Fibroblast of lung (primary cell): Measurements from ENCODE around the gene PKHD1. TPM values are rescaled to one million over a fixed set of nuclear protein-coding genes. Genes with fewer than 3 reads are reported as not detected.

ENCODE experiments used
- DNase-seq, 2 donors: peaks; one replicate each; pipeline versions ENCODE4 v3.0.0 to v3.0.0-alpha.2; 2010; ENCODE audit warnings: low read depth in 2 of 2
- H2AFZ ChIP-seq: 2 replicates; pipeline ENCODE4 v1.5.1; 2012; ENCODE audit warnings: low read length, control low read depth, inconsistent platforms
- H3K27ac ChIP-seq: 2 replicates; pipeline ENCODE4 v1.5.1; 2011; ENCODE audit warnings: low read length, control low read depth; ENCODE audit not compliant: insufficient read depth
- H3K27me3 ChIP-seq: 2 replicates; pipeline ENCODE4 v1.5.1; 2011; ENCODE audit warnings: mild to moderate bottlenecking, low read length; ENCODE audit not compliant: control insufficient read depth, insufficient read depth
- H3K36me3 ChIP-seq: 2 replicates; pipeline ENCODE4 v1.5.1; 2011; ENCODE audit warnings: low read length; ENCODE audit not compliant: control insufficient read depth, insufficient read depth
- H3K4me1 ChIP-seq: 2 replicates; pipeline ENCODE4 v1.5.1; 2011; ENCODE audit warnings: low read length; ENCODE audit not compliant: control insufficient read depth, insufficient read depth; ENCODE audit errors: extremely low read depth
- H3K4me2 ChIP-seq: 2 replicates; pipeline ENCODE4 v1.5.1; 2011; ENCODE audit warnings: low read length, control low read depth; ENCODE audit not compliant: insufficient read depth; ENCODE audit errors: extremely low read depth
- H3K4me3 ChIP-seq, 4 experiments: fragments of 200-600 bp in 1 of 4; sonication (generic) in 1 of 4; replicated peaks in 1 of 4; 2 replicates each; pipeline ENCODE4 v1.5.1; 2011 to 2016; ENCODE audit warnings: low read length in 4 of 4, low read depth in 3 of 4, mild to moderate bottlenecking in 3 of 4, control low read depth in 2 of 4, inconsistent platforms in 1 of 4, mixed read lengths in 1 of 4; ENCODE audit not compliant: insufficient read depth in 1 of 4; ENCODE audit errors: control extremely low read depth in 1 of 4
- H3K79me2 ChIP-seq: 2 replicates; pipeline ENCODE4 v1.5.1; 2012; ENCODE audit warnings: mild to moderate bottlenecking, low read length, inconsistent platforms; ENCODE audit not compliant: control insufficient read depth, insufficient read depth
- H3K9ac ChIP-seq: 2 replicates; pipeline ENCODE4 v1.5.1; 2011; ENCODE audit warnings: mild to moderate bottlenecking, low read length, control low read depth; ENCODE audit not compliant: insufficient read depth
- H3K9me3 ChIP-seq: 2 replicates; pipeline ENCODE4 v1.5.1; 2012; ENCODE audit warnings: low read depth, low read length; ENCODE audit not compliant: control insufficient read depth, insufficient read depth
- H4K20me1 ChIP-seq: 2 replicates; pipeline ENCODE4 v1.5.1; 2011; ENCODE audit warnings: low read length; ENCODE audit not compliant: control insufficient read depth, insufficient read depth; ENCODE audit errors: extremely low read depth
- CTCF ChIP-seq, 2 donors: IDR thresholded peaks in 1 of 2; conservative IDR thresholded peaks in 1 of 2; 1 replicate in 1 of 2; 2 replicates in 1 of 2; pipeline ENCODE4 v1.5.1; 2011 to 2012; ENCODE audit warnings: low read length in 2 of 2, control low read depth in 1 of 2, inconsistent platforms in 1 of 2, low read depth in 1 of 2, mild to moderate bottlenecking in 1 of 2
- EZH2 ChIP-seq: IDR thresholded peaks from 2 replicates; pipeline ENCODE4 v1.5.1; 2012; ENCODE audit warnings: low read length, control low read depth, mild to moderate bottlenecking; ENCODE audit errors: missing control alignments
- polyA plus RNA-seq, 2 donors: library from polyadenylated mRNA; depleted of rRNA in 1 of 2; stranded (reverse) in 1 of 2; unstranded in 1 of 2; fragments of >200 nt; gene quantifications; 2 replicates each; pipeline ENCODE4 v1.2.1, GENCODE V29; 2011 to 2012; ENCODE audit warnings: missing spikeins in 1 of 2
- total RNA-seq: library from RNA; depleted of rRNA; stranded (reverse); fragments of >200 nt; gene quantifications from 2 replicates; pipeline ENCODE4 v1.2.1, GENCODE V29; 2014

Gene PKHD1
- total and polyA plus RNA-seq, 2 donors (not counting 1 experiment from before 2014, with no cell fraction given) = not detected

DNA sequence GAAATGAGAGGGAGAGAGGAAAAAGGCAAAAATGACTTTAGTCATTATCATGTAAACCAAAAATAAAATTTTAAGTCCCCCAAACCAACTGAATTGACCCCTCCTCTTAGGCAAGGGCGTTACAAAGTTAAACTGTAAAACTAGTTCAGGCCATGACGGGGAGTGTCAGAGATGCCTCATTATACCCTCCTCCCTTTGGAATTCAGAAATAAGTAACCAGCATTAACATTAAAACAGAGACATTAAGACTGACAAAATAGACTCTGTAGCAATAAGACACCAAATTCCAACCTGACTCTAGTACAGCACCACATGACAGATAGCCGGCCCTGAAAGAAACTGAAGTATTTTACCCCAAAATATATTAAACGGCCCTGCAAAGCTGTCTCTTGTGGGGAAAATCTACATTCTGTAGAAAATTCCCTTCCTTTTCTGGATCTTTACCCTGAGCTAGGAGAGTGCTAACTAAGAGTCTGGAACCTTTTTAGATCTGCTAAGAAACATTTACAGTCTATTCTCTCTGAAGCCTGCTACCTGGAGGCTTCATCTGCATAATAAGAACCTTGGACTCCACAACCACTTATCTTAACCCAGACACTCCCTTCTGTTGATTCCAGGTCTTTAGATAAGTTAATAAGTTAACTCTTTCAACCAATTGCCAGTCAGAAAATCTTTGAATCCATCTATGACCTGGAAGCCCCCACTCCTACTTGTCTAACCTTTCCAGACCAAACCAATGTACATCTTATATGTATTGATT, 150.7 kb downstream of the PKHD1 start:
- Histone ChIP-seq H3K9ac (no peak overlapping the region), H3K4me1 (no peaks in the 10 kb centered on the region), H4K20me1 (no peaks in the 10 kb centered on the region), H2AFZ (no peak overlapping the region), H3K27me3 (no peaks in the 10 kb centered on the region), H3K4me3 (no peak overlapping the region), H3K4me2 (no peak overlapping the region), H3K27ac (no peak overlapping the region), H3K36me3 (no peaks in the 10 kb centered on the region), H3K9me3 (no peaks in the 10 kb centered on the region), H3K79me2 (no peaks in the 10 kb centered on the region)
- TF ChIP-seq CTCF (conservative IDR thresholded peaks at IDR 0.05 in 1 of 2, IDR thresholded peaks at IDR 0.05 in 1 of 2; ENCODE audit: low read depth in 1 of 2, low read length in 2 of 2) (no peak), EZH2 (no peak)
- no peak for DNase-seq

DNA sequence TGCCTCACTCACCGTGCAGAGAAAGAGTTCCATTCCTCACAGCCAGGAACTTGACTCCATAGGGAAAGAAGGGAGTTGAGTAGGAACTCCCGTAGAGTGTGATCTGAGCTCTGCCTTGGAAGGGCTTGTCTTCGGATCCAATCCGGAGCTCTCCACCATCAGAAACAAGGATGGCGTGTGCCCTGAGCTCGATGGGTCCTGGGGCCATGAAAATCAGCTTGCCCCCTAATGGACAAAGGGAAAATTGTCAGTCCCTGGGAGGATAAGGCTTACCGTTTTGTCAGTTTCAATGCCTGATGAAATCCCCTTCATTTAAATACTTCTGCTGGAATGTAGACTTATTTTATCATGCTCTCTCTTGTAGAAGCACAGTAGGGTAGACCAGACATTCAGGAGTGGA, 153.3 kb downstream of the PKHD1 start:
- Histone ChIP-seq H3K9ac (no peak overlapping the region), H3K4me1 (no peaks in the 10 kb centered on the region), H3K4me2 (no peak overlapping the region), H3K79me2 (no peaks in the 10 kb centered on the region), H3K27ac (no peak overlapping the region), H3K27me3 (no peaks in the 10 kb centered on the region), H3K4me3 (no peak overlapping the region), H4K20me1 (no peaks in the 10 kb centered on the region), H3K9me3 (no peaks in the 10 kb centered on the region), H2AFZ (no peak overlapping the region), H3K36me3 (no peaks in the 10 kb centered on the region)
- DNase-seq = no peak
- TF ChIP-seq CTCF (conservative IDR thresholded peaks at IDR 0.05 in 1 of 2, IDR thresholded peaks at IDR 0.05 in 1 of 2; ENCODE audit: low read depth in 1 of 2, low read length in 2 of 2) = peak in 1 of 2 donors; percentile 11
- no peak for TF ChIP-seq EZH2

GRCh38 chr6:51932956-51933355, 154.5 kb downstream of the PKHD1 start:
- DNase-seq = no peak
- no peaks in the 10 kb centered on the region for H3K27me3 ChIP-seq
- H3K4me3 ChIP-seq = no peak overlapping the region
- no peaks in the 10 kb centered on the region for H3K4me1 ChIP-seq
- no peak overlapping the region for H3K27ac ChIP-seq
- no peak overlapping the region for H2AFZ ChIP-seq
- TF ChIP-seq CTCF (conservative IDR thresholded peaks at IDR 0.05 in 1 of 2, IDR thresholded peaks at IDR 0.05 in 1 of 2; ENCODE audit: low read depth in 1 of 2, low read length in 2 of 2) (no peak), EZH2 (no peak)
- no peaks in the 10 kb centered on the region for H3K36me3 ChIP-seq
- H3K9ac ChIP-seq = no peak overlapping the region
- no peaks in the 10 kb centered on the region for H4K20me1 ChIP-seq
- H3K79me2 ChIP-seq = no peaks in the 10 kb centered on the region
- H3K4me2 ChIP-seq = no peak overlapping the region
- no peaks in the 10 kb centered on the region for H3K9me3 ChIP-seq
